Effector CD4-positive, alpha-beta T cell (primary cell): ENCODE data around the gene ACSM6.
"Not testable (repeated sequence)": the region's sequence is repeated elsewhere in the genome, so short reads cannot be mapped to it uniquely, and the experiment has no call there.

Source experiments
- DNase-seq: peaks from one replicate; pipeline ENCODE4 v3.0.0-alpha.2; 2020

ACSM6 gene

GRCh38 chr10:95220539-95220938 lies 26.5 kb downstream of the ACSM6 start:
- no peak for DNase-seq

GRCh38 chr10:95221124-95221523 lies 27.1 kb downstream of the ACSM6 start:
- no peak for DNase-seq

GRCh38 chr10:95225136-95225535 lies 31.1 kb downstream of the ACSM6 start:
- DNase-seq = no peak

GRCh38 chr10:95228934-95229723 lies 35.1 kb downstream of the ACSM6 start:
- not testable (repeated sequence) for DNase-seq

GRCh38 chr10:95229724-95230627 lies 35.9 kb downstream of the ACSM6 start:
- DNase-seq = no peak

- peak; percentile 8 for DNase-seq
These were observed 36.9 kb downstream of the ACSM6 start for GRCh38 chr10:95230677-95231586.

- no peak for DNase-seq
These were observed 39.5 kb downstream of the ACSM6 start for GRCh38 chr10:95233377-95234034.

GRCh38 chr10:95234951-95235350 lies 40.9 kb downstream of the ACSM6 start:
- DNase-seq = no peak

- no peak for DNase-seq
These were observed 41.6 kb downstream of the ACSM6 start for GRCh38 chr10:95235676-95236067.

GRCh38 chr10:95236068-95236903 lies 42.2 kb downstream of the ACSM6 start:
- no peak for DNase-seq

- DNase-seq = no peak
These were observed 43.5 kb downstream of the ACSM6 start for GRCh38 chr10:95237376-95238170.

GRCh38 chr10:95240096-95240495 lies 46.1 kb downstream of the ACSM6 start:
- not testable (repeated sequence) for DNase-seq

- DNase-seq = no peak
These were observed 46.8 kb downstream of the ACSM6 start for GRCh38 chr10:95240811-95241210.

GRCh38 chr10:95241533-95241932 lies 47.5 kb downstream of the ACSM6 start:
- DNase-seq = no peak

GRCh38 chr10:95242581-95243317 lies 48.7 kb downstream of the ACSM6 start:
- DNase-seq = no peak

- no peak for DNase-seq
These were observed 49.2 kb downstream of the ACSM6 start for GRCh38 chr10:95243318-95243617.

- no peak for DNase-seq
These were observed 50.1 kb downstream of the ACSM6 start for GRCh38 chr10:95244152-95244551.

GRCh38 chr10:95245425-95246055 lies 51.5 kb downstream of the ACSM6 start:
- no peak for DNase-seq

- DNase-seq = peak; percentile 47
These were observed 52.6 kb downstream of the ACSM6 start for GRCh38 chr10:95246582-95247051.
